Measurements from ENCODE around the gene SDSL. TPM values are rescaled to one million over a fixed set of nuclear protein-coding genes. Genes with fewer than 3 reads are reported as not detected.

The SDSL gene
- total and polyA plus RNA-seq, 10 of the 15 experiments (the other 5 are each of a cell fraction or from before 2014, with no cell fraction given) = 0.18 to 4.4 (median 1.0) TPM

DNA sequence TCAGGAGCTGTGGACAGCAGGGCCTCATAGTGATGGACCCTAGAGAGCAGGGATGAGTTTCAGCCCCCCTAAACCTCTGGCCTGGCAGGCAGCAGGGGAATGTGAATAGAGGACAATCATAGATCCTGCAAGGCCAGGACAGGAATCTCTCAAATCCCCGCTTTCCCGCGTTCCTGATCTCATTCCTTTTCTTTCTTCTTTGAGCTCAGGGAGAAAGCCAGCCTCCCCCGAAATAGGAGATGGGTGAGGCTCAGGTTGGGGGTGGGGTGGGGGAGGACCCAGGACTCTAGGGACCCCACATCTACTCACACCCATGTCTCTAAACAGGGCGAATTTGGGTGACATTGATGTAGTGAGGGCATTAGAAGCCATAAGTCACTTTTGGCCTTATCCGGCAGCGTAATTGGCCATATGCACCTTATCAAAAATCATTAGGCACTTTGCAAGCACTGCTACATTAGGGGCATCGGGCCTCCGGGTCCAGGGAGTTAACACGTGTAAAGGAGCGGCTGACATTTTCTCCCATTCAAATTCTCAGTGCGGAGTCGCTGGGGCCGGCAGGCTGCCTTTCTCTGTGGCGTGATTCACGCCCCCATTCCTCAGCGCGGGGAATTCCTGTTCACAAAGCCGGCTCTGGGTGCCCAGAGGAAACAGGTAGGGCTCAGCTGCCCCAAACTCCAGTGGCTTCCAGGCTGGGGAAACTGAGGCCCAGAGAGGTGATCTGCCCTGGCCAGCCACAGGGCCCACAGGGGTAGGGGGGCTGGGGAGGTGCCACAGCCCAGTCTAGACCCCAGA, 48.0 kb downstream of the SDSL start (continued):
- TF ChIP-seq, protein P1, sequence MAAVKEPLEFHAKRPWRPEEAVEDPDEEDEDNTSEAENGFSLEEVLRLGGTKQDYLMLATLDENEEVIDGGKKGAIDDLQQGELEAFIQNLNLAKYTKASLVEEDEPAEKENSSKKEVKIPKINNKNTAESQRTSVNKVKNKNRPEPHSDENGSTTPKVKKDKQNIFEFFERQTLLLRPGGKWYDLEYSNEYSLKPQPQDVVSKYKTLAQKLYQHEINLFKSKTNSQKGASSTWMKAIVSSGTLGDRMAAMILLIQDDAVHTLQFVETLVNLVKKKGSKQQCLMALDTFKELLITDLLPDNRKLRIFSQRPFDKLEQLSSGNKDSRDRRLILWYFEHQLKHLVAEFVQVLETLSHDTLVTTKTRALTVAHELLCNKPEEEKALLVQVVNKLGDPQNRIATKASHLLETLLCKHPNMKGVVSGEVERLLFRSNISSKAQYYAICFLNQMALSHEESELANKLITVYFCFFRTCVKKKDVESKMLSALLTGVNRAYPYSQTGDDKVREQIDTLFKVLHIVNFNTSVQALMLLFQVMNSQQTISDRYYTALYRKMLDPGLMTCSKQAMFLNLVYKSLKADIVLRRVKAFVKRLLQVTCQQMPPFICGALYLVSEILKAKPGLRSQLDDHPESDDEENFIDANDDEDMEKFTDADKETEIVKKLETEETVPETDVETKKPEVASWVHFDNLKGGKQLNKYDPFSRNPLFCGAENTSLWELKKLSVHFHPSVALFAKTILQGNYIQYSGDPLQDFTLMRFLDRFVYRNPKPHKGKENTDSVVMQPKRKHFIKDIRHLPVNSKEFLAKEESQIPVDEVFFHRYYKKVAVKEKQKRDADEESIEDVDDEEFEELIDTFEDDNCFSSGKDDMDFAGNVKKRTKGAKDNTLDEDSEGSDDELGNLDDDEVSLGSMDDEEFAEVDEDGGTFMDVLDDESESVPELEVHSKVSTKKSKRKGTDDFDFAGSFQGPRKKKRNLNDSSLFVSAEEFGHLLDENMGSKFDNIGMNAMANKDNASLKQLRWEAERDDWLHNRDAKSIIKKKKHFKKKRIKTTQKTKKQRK (IDR thresholded peaks at IDR 0.05; ENCODE audit: low read depth, low read length) = no peak
- TF ChIP-seq, protein P2, sequence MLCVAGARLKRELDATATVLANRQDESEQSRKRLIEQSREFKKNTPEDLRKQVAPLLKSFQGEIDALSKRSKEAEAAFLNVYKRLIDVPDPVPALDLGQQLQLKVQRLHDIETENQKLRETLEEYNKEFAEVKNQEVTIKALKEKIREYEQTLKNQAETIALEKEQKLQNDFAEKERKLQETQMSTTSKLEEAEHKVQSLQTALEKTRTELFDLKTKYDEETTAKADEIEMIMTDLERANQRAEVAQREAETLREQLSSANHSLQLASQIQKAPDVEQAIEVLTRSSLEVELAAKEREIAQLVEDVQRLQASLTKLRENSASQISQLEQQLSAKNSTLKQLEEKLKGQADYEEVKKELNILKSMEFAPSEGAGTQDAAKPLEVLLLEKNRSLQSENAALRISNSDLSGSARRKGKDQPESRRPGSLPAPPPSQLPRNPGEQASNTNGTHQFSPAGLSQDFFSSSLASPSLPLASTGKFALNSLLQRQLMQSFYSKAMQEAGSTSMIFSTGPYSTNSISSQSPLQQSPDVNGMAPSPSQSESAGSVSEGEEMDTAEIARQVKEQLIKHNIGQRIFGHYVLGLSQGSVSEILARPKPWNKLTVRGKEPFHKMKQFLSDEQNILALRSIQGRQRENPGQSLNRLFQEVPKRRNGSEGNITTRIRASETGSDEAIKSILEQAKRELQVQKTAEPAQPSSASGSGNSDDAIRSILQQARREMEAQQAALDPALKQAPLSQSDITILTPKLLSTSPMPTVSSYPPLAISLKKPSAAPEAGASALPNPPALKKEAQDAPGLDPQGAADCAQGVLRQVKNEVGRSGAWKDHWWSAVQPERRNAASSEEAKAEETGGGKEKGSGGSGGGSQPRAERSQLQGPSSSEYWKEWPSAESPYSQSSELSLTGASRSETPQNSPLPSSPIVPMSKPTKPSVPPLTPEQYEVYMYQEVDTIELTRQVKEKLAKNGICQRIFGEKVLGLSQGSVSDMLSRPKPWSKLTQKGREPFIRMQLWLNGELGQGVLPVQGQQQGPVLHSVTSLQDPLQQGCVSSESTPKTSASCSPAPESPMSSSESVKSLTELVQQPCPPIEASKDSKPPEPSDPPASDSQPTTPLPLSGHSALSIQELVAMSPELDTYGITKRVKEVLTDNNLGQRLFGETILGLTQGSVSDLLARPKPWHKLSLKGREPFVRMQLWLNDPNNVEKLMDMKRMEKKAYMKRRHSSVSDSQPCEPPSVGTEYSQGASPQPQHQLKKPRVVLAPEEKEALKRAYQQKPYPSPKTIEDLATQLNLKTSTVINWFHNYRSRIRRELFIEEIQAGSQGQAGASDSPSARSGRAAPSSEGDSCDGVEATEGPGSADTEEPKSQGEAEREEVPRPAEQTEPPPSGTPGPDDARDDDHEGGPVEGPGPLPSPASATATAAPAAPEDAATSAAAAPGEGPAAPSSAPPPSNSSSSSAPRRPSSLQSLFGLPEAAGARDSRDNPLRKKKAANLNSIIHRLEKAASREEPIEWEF (IDR thresholded peaks at IDR 0.05; ENCODE audit: insufficient replicate concordance, low read depth, low read length) = no peak
- TF ChIP-seq, protein P3, sequence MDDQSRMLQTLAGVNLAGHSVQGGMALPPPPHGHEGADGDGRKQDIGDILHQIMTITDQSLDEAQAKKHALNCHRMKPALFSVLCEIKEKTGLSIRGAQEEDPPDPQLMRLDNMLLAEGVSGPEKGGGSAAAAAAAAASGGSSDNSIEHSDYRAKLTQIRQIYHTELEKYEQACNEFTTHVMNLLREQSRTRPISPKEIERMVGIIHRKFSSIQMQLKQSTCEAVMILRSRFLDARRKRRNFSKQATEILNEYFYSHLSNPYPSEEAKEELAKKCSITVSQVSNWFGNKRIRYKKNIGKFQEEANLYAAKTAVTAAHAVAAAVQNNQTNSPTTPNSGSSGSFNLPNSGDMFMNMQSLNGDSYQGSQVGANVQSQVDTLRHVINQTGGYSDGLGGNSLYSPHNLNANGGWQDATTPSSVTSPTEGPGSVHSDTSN (IDR thresholded peaks at IDR 0.05; ENCODE audit: insufficient replicate concordance, low read depth, low read length) = no peak
- TF ChIP-seq ZNF24 (IDR thresholded peaks at IDR 0.05) = no peak
- TF ChIP-seq, protein P4, sequence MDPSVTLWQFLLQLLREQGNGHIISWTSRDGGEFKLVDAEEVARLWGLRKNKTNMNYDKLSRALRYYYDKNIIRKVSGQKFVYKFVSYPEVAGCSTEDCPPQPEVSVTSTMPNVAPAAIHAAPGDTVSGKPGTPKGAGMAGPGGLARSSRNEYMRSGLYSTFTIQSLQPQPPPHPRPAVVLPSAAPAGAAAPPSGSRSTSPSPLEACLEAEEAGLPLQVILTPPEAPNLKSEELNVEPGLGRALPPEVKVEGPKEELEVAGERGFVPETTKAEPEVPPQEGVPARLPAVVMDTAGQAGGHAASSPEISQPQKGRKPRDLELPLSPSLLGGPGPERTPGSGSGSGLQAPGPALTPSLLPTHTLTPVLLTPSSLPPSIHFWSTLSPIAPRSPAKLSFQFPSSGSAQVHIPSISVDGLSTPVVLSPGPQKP (IDR thresholded peaks at IDR 0.05; ENCODE audit: low read depth, low read length) = no peak
